Measurements from ENCODE around the gene PLEKHO2.

The PLEKHO2 gene

DNA sequence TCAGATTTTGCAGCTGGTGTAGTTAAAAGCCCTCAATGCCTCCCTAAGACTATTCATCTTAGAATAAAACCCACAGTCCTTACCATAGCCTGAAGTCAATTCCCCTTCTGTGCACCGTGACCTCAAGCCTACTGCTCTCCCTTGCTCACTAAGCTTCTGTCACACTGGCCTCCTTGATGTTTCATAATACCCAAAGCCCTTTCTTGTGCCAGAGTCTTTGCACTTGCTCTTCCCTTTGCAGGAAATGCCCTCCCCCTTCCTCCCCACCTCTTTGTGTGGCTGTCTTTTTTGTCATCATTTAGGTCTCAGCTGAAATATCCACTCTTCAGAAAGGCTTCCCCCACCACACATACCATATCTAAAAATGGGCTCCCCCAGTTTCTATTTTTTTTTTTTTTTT lies 4.2 kb upstream of the PLEKHO2 start:
- H3K27me3 Mint-ChIP-seq (ENCODE audit: low read depth, poor library complexity): peaks cover 11% of the 10 kb centered on the region
- H3K9me3 Mint-ChIP-seq: peaks cover 8% of the 10 kb centered on the region
- DNase-seq: no peak
- TF ChIP-seq, protein P1, sequence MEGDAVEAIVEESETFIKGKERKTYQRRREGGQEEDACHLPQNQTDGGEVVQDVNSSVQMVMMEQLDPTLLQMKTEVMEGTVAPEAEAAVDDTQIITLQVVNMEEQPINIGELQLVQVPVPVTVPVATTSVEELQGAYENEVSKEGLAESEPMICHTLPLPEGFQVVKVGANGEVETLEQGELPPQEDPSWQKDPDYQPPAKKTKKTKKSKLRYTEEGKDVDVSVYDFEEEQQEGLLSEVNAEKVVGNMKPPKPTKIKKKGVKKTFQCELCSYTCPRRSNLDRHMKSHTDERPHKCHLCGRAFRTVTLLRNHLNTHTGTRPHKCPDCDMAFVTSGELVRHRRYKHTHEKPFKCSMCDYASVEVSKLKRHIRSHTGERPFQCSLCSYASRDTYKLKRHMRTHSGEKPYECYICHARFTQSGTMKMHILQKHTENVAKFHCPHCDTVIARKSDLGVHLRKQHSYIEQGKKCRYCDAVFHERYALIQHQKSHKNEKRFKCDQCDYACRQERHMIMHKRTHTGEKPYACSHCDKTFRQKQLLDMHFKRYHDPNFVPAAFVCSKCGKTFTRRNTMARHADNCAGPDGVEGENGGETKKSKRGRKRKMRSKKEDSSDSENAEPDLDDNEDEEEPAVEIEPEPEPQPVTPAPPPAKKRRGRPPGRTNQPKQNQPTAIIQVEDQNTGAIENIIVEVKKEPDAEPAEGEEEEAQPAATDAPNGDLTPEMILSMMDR (IDR thresholded peaks at IDR 0.05): no peak
- peaks cover 9% of the 10 kb centered on the region for H3K36me3 Mint-ChIP-seq (ENCODE audit: low read depth)
- no peak overlapping the region for H3K4me3 Mint-ChIP-seq
- H3K4me1 Mint-ChIP-seq: peaks cover 41% of the 10 kb centered on the region
- no peak overlapping the region for H3K27ac Mint-ChIP-seq

DNA sequence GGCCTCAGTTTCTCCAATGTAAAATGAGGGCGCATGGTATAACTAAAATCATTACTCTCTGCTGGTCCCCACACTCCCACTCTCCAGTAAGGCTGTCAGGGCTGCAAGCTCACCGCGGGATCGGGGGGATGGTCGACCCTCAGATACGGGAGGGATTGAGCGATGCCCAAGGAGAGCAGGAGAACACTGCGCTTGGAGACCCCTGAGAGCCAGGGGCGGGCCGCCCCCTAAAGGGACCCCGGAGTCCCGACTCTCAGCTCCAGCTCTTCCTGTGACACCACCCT lies 713 bp upstream of the PLEKHO2 start:
- no peak for DNase-seq
- Mint-ChIP-seq H3K27ac (no peak overlapping the region), H3K27me3 (ENCODE audit: low read depth, poor library complexity) (peaks cover 11% of the 10 kb centered on the region), H3K36me3 (ENCODE audit: low read depth) (peaks cover 3% of the 10 kb centered on the region), H3K4me1 (peaks cover 69% of the 10 kb centered on the region), H3K4me3 (peak overlapping the region; percentile 99), H3K9me3 (peaks cover 1% of the 10 kb centered on the region)
- TF ChIP-seq, protein P1 (IDR thresholded peaks at IDR 0.05): no peak

DNA sequence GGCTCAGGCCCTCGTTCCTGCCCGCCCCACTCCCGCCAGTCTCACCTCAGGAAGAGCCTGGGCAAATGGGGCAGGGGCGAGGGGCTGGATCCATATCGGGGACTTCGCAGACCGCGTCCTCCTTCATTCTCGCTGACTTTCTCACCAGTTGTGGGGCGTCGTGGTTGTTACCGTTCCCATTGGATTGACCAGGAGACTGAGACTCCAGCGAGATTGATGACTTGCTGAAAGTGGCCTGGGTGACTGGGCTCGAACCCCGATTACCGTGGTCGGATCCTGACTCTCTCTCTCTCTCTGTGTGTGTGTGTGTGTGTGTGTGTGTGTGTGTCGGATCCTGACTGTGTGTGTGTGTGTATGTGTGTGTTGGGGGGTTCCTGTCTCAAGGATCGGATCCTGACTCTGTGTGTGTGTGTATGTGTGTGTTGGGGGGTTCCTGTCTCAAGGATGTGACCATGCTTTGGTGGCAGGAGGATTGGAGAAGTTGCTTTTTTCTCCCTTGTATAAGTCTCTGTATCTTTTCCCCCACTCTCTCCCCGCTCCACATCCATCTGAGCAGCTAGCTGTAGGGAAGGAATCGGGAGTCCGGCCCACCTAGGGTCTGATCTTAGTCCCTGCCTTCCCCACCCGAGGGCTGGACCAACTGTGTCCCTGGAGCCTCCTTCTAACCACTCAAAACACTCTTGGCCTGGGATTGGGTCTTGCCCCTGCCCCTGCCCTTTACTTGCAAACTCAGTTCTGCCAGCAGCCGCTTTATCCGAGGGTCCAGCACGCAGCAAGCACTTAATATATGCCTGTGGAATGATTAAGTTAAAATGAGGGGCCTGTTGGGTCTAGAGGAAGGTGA lies 603 bp downstream of the PLEKHO2 start:
- TF ChIP-seq, protein P1 (IDR thresholded peaks at IDR 0.05): no peak
- Mint-ChIP-seq H3K36me3 (ENCODE audit: low read depth) (no peaks in the 10 kb centered on the region), H3K4me1 (peaks cover 64% of the 10 kb centered on the region), H3K4me3 (peak overlapping the region; percentile 99), H3K9me3 (no peaks in the 10 kb centered on the region), H3K27me3 (ENCODE audit: low read depth, poor library complexity) (peaks cover 11% of the 10 kb centered on the region), H3K27ac (peak overlapping the region; percentile 83)
- DNase-seq: peak; percentile 22

DNA sequence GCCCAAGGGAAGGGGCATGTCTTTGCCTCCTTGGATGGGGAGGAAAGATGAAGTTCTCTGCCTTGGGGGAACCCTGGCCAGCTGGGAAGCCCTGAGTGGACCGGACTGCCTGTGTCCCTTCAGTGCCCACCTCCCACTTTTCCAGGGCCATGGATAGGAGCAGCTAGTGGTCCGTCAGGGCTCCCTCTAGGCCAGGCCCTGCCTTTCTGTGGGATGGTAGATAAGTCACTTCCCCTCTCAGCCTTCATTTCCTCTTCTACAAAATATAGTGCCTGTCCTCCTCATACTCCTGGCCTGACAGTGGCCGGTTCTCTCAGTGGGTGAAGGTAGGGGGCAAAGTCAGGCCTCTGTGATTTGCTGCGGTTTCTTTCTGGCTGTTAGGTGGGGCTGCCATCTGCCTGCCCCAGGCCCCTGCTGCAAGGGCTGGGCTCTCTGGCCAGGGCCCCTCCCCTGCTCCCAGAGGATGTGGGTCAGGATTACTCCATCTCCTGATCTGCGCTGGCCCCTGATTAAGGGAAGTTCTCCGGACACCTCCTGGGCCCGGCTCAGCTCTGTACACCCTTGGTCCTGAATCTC lies 1.4 kb downstream of the PLEKHO2 start:
- peaks cover 3% of the 10 kb centered on the region for H3K36me3 Mint-ChIP-seq (ENCODE audit: low read depth)
- H3K27ac Mint-ChIP-seq: no peak overlapping the region
- H3K4me3 Mint-ChIP-seq: peak overlapping the region; percentile 99
- DNase-seq: peak; percentile 28
- TF ChIP-seq, protein P1 (IDR thresholded peaks at IDR 0.05): no peak
- peaks cover 67% of the 10 kb centered on the region for H3K4me1 Mint-ChIP-seq
- peaks cover 11% of the 10 kb centered on the region for H3K27me3 Mint-ChIP-seq (ENCODE audit: low read depth, poor library complexity)
- H3K9me3 Mint-ChIP-seq: no peaks in the 10 kb centered on the region

DNA sequence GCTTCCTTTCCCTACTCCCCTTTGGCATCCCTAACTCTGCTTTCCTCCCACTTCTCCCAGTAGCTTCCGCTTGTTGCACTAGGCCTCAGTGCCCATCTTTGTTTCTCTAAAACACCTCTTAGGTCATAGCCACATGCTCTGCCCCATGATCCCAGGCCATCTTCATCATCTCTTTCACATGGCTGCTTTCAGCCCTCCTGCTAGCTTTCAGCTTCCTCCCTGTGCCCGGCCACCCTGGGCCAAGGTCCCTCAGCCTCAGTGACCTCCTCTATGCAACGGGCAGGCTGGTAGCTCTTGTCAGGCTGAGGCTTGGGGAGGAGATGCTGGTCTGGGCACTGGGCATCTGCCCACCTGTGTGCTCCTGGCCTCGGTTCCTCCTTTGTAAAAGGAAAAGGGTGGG lies 2.3 kb downstream of the PLEKHO2 start:
- peak overlapping the region; percentile 70 for H3K27ac Mint-ChIP-seq

More for the DNA sequence above, 2.3 kb downstream of the PLEKHO2 start:
- no peak for DNase-seq
- peaks cover 73% of the 10 kb centered on the region for H3K4me1 Mint-ChIP-seq
- H3K36me3 Mint-ChIP-seq (ENCODE audit: low read depth): peaks cover 9% of the 10 kb centered on the region
- TF ChIP-seq, protein P1 (IDR thresholded peaks at IDR 0.05): no peak
- H3K9me3 Mint-ChIP-seq: no peaks in the 10 kb centered on the region
- H3K27me3 Mint-ChIP-seq (ENCODE audit: low read depth, poor library complexity): peaks cover 8% of the 10 kb centered on the region
- H3K4me3 Mint-ChIP-seq: peak overlapping the region; percentile 99

Data from nephron progenitor cell (in vitro differentiated cells).